DND-41 (cell line): Measurements from ENCODE around the gene POLL.

Source experiments
- ATAC-seq: fragments of 200-7000 bp; cut with Tn5 transposase; 3 replicates; pipeline ENCODE4 v1.9.1; 2021; ENCODE audit warnings: low read depth; ENCODE audit not compliant: insufficient read depth
- DNase-seq: peaks from one replicate; pipeline ENCODE4 v3.0.0-alpha.2; 2020
- H2AFZ ChIP-seq: 2 replicates; pipeline ENCODE4 v1.6.0; 2012; ENCODE audit warnings: low read depth, low read length
- H3K27ac ChIP-seq: 2 replicates; pipeline ENCODE4 v1.5.1; 2012; ENCODE audit warnings: low read length, inconsistent platforms
- H3K27me3 ChIP-seq: fragments of 200-600 bp; sonication (generic); 2 replicates; pipeline ENCODE4 v1.6.0; 2012; ENCODE audit warnings: low read length, mild to moderate bottlenecking, inconsistent platforms; ENCODE audit not compliant: insufficient read depth, poor library complexity
- H3K36me3 ChIP-seq: 2 replicates; pipeline ENCODE4 v1.5.1; 2012; ENCODE audit warnings: low read length, inconsistent platforms; ENCODE audit not compliant: insufficient read depth
- H3K4me1 ChIP-seq: 2 replicates; pipeline ENCODE4 v1.5.1; 2012; ENCODE audit warnings: mild to moderate bottlenecking, low read length; ENCODE audit not compliant: insufficient read depth
- H3K4me2 ChIP-seq: 2 replicates; pipeline ENCODE4 v1.6.0; 2012; ENCODE audit warnings: mild to moderate bottlenecking, moderate library complexity, low read length, inconsistent platforms; ENCODE audit not compliant: insufficient read depth
- H3K4me3 ChIP-seq, 2 experiments: fragments of 200-600 bp in 1 of 2; shearing (Covaris generic) in 1 of 2; 2 replicates each; pipeline ENCODE4 v1.5.1; 2012 to 2016; ENCODE audit warnings: inconsistent platforms in 2 of 2, low read length in 2 of 2, mild to moderate bottlenecking in 2 of 2, low read depth in 1 of 2, moderate library complexity in 1 of 2
- H3K79me2 ChIP-seq: 2 replicates; pipeline ENCODE4 v1.6.0; 2012; ENCODE audit warnings: low read length, inconsistent platforms; ENCODE audit not compliant: insufficient read depth
- H3K9ac ChIP-seq: 2 replicates; pipeline ENCODE4 v1.6.0; 2012; ENCODE audit warnings: low read depth, mild to moderate bottlenecking, inconsistent platforms, low read length, moderate library complexity
- H3K9me3 ChIP-seq: 2 replicates; pipeline ENCODE4 v1.5.1; 2012; ENCODE audit warnings: low read length, moderate library complexity, mild to moderate bottlenecking, inconsistent platforms; ENCODE audit not compliant: insufficient read depth, severe bottlenecking
- H4K20me1 ChIP-seq: 2 replicates; pipeline ENCODE4 v1.6.0; 2012; ENCODE audit warnings: low read length; ENCODE audit not compliant: insufficient read depth
- CTCF ChIP-seq: IDR thresholded peaks from 2 replicates; pipeline ENCODE4 v1.5.1; 2012; ENCODE audit warnings: borderline replicate concordance, low read length, moderate library complexity, mild to moderate bottlenecking; ENCODE audit not compliant: poor library complexity, severe bottlenecking; ENCODE audit errors: extremely low read depth
- EZH2 ChIP-seq: IDR thresholded peaks from 3 replicates; pipeline ENCODE4 v1.6.1; 2012; ENCODE audit warnings: borderline replicate concordance, low read depth, mild to moderate bottlenecking, moderate library complexity, low read length, inconsistent platforms; ENCODE audit not compliant: severe bottlenecking

POLL gene

GRCh38 chr10:101563007-101563406, 25.1 kb downstream of the POLL start:
- no peaks in the 10 kb centered on the region for H4K20me1 ChIP-seq
- ATAC-seq (no peak), DNase-seq (peak; percentile 2)

GRCh38 chr10:101562231-101562630, 25.8 kb downstream of the POLL start:
- H3K79me2 ChIP-seq, result no peaks in the 10 kb centered on the region
- ATAC-seq (no peak), DNase-seq (no peak)
- H3K9ac ChIP-seq, result no peak overlapping the region
- no peaks in the 10 kb centered on the region for H4K20me1 ChIP-seq
- no peak overlapping the region for H3K27ac ChIP-seq
- TF ChIP-seq CTCF, result no peak
- TF ChIP-seq EZH2, result no peak
- no peak overlapping the region for H3K4me2 ChIP-seq
- H3K4me3 ChIP-seq, result no peak overlapping the region
- no peaks in the 10 kb centered on the region for H3K36me3 ChIP-seq
- H2AFZ ChIP-seq, result no peak overlapping the region
- no peaks in the 10 kb centered on the region for H3K27me3 ChIP-seq
- H3K9me3 ChIP-seq, result no peaks in the 10 kb centered on the region
- H3K4me1 ChIP-seq, result peaks cover 19% of the 10 kb centered on the region

More at GRCh38 chr10:101563007-101563406, 25.1 kb downstream of the POLL start:
- no peaks in the 10 kb centered on the region for H3K79me2 ChIP-seq
- no peak overlapping the region for H3K9ac ChIP-seq
- H3K4me2 ChIP-seq, result no peak overlapping the region
- peaks cover 11% of the 10 kb centered on the region for H3K4me1 ChIP-seq
- H3K4me3 ChIP-seq, result no peak overlapping the region
- no peak overlapping the region for H3K27ac ChIP-seq
- no peak overlapping the region for H2AFZ ChIP-seq
- H3K27me3 ChIP-seq, result no peaks in the 10 kb centered on the region
- TF ChIP-seq EZH2 (no peak), CTCF (no peak)
- H3K36me3 ChIP-seq, result no peaks in the 10 kb centered on the region
- no peaks in the 10 kb centered on the region for H3K9me3 ChIP-seq

GRCh38 chr10:101561068-101561915, 26.8 kb downstream of the POLL start:
- Histone ChIP-seq H3K79me2 (no peaks in the 10 kb centered on the region), H2AFZ (no peak overlapping the region), H3K4me1 (peaks cover 25% of the 10 kb centered on the region), H3K4me2 (no peak overlapping the region), H3K27me3 (no peaks in the 10 kb centered on the region), H3K4me3 (no peak overlapping the region), H4K20me1 (no peaks in the 10 kb centered on the region), H3K27ac (no peak overlapping the region), H3K36me3 (no peaks in the 10 kb centered on the region), H3K9me3 (no peaks in the 10 kb centered on the region), H3K9ac (no peak overlapping the region)
- ATAC-seq, result no peak
- no peak for DNase-seq
- TF ChIP-seq EZH2 (no peak), CTCF (no peak)
